HCT116 (cell line): ENCODE data around the gene TPK1.

Source experiments
- CBX3 ChIP-seq: IDR thresholded peaks from 2 replicates; pipeline ENCODE4 v1.6.1; 2012; ENCODE audit warnings: low read depth
- CTCF ChIP-seq, 3 experiments: fragments of 200-600 bp in 1 of 3; sonication (generic) in 1 of 3; IDR thresholded peaks in 2 of 3; conservative IDR thresholded peaks in 1 of 3; 2 replicates each; pipeline ENCODE4 v1.5.1; 2012 to 2017; ENCODE audit warnings: low read depth in 2 of 3, low read length in 2 of 3, antibody characterized with exemption in 1 of 3, borderline replicate concordance in 1 of 3, control low read depth in 1 of 3, mild to moderate bottlenecking in 1 of 3, mixed read lengths in 1 of 3, mixed run types in 1 of 3, moderate library complexity in 1 of 3; ENCODE audit not compliant: insufficient read depth in 1 of 3
- EZH2 ChIP-seq: fragments of 200-600 bp; sonication (generic); IDR thresholded peaks from 2 replicates; pipeline ENCODE4 v1.6.1; 2017; ENCODE audit warnings: antibody characterized with exemption, mixed run types
- EZH2phosphoT487 ChIP-seq: fragments of 200-600 bp; IDR thresholded peaks from 2 replicates; pipeline ENCODE4 v1.6.1; 2018; ENCODE audit warnings: antibody characterized with exemption, borderline replicate concordance
- POLR2A ChIP-seq: IDR thresholded peaks from 2 replicates; pipeline ENCODE4 v1.7.0; 2011; ENCODE audit warnings: borderline replicate concordance; ENCODE audit not compliant: insufficient read depth, insufficient read length; ENCODE audit errors: extremely low read depth
- POLR2AphosphoS5 ChIP-seq: IDR thresholded peaks from 2 replicates; pipeline ENCODE4 v1.6.1; 2011; ENCODE audit warnings: mild to moderate bottlenecking, low read depth, low read length, moderate library complexity
- RAD21 ChIP-seq: IDR thresholded peaks from 2 replicates; pipeline ENCODE4 v1.6.1; 2012; ENCODE audit warnings: low read depth, mild to moderate bottlenecking
- YY1 ChIP-seq: IDR thresholded peaks from 2 replicates; pipeline ENCODE4 v1.6.1; 2011; ENCODE audit warnings: low read length, low read depth, moderate library complexity, mild to moderate bottlenecking; ENCODE audit not compliant: insufficient replicate concordance; ENCODE audit errors: extremely low read depth
- TF ChIP-seq, protein P1 (sequence below): IDR thresholded peaks from 2 replicates; pipeline ENCODE4 v1.6.1; 2012
- TF ChIP-seq, protein P2 (sequence below): IDR thresholded peaks from 2 replicates; pipeline ENCODE4 v1.6.1; 2012; ENCODE audit warnings: low read depth

DNA sequence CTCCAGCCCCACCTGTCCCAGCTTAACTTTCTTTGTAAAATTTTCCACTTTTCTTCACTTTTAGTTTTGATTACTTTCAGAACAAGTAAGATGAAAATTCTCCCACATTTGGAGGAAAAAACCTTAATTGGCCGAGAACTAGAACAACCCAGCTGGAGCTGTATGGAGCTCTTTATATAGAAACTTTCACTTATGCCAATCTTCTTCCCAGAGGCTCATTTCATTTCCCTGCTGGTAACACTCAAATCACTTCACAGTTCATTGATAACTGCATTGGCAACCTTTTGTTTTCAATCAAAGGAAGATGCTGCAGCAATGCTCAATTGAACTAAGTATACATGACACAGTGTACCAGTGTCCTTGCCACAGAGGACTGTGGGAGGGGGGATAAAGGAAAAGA, 256.2 kb downstream of the TPK1 start:
- TF ChIP-seq CTCF (IDR thresholded peaks at IDR 0.05 in 2 of 3, conservative IDR thresholded peaks at IDR 0.05 in 1 of 3; ENCODE audit: borderline replicate concordance in 1 of 3, insufficient read depth in 1 of 3, low read depth in 2 of 3, low read length in 2 of 3) (no peak), POLR2A (no peak), POLR2AphosphoS5 (no peak), YY1 (no peak), EZH2 (no peak), EZH2phosphoT487 (no peak), CBX3 (no peak), RAD21 (no peak)
- TF ChIP-seq, protein P1, sequence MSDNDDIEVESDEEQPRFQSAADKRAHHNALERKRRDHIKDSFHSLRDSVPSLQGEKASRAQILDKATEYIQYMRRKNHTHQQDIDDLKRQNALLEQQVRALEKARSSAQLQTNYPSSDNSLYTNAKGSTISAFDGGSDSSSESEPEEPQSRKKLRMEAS: no peak
- TF ChIP-seq, protein P2, sequence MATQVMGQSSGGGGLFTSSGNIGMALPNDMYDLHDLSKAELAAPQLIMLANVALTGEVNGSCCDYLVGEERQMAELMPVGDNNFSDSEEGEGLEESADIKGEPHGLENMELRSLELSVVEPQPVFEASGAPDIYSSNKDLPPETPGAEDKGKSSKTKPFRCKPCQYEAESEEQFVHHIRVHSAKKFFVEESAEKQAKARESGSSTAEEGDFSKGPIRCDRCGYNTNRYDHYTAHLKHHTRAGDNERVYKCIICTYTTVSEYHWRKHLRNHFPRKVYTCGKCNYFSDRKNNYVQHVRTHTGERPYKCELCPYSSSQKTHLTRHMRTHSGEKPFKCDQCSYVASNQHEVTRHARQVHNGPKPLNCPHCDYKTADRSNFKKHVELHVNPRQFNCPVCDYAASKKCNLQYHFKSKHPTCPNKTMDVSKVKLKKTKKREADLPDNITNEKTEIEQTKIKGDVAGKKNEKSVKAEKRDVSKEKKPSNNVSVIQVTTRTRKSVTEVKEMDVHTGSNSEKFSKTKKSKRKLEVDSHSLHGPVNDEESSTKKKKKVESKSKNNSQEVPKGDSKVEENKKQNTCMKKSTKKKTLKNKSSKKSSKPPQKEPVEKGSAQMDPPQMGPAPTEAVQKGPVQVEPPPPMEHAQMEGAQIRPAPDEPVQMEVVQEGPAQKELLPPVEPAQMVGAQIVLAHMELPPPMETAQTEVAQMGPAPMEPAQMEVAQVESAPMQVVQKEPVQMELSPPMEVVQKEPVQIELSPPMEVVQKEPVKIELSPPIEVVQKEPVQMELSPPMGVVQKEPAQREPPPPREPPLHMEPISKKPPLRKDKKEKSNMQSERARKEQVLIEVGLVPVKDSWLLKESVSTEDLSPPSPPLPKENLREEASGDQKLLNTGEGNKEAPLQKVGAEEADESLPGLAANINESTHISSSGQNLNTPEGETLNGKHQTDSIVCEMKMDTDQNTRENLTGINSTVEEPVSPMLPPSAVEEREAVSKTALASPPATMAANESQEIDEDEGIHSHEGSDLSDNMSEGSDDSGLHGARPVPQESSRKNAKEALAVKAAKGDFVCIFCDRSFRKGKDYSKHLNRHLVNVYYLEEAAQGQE: no peak
